Uterus (tissue), 2 donors: ENCODE data around the gene RNF113B.

Experiments used
- CTCF ChIP-seq, 4 experiments: fragments of 200-600 bp in 2 of 4; fragments of 450-650 bp in 2 of 4; sonication (generic) in 2 of 4; IDR thresholded peaks; one replicate each; pipeline ENCODE4 v1.5.1; 2016 to 2019; ENCODE audit warnings: antibody characterized with exemption in 4 of 4, mild to moderate bottlenecking in 2 of 4, moderate library complexity in 1 of 4
- POLR2A ChIP-seq, 2 donors: fragments of 450-650 bp; IDR thresholded peaks; one replicate each; pipeline ENCODE4 v1.6.1; 2016; ENCODE audit warnings: antibody characterized with exemption in 2 of 2, mild to moderate bottlenecking in 1 of 2, moderate library complexity in 1 of 2

DNA sequence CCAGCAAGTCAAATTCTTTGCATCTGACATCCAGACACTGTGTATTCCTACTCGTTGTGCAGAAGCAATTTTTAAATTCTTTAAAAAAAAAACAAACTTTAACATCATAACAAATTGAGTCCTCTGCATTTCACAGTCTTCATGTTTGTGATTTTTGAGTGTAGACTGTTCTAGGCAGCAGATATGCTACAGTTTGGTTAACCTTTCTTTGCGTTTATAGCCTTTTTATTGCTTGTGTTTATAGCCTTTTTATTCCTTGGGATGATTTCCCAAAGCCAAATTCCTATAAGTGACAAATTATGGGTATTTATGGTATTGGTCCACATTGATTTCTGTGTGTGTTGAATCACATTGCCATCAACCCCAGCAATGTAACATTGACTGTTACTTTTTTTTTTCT is 14.9 kb upstream of the RNF113B start:
- TF ChIP-seq CTCF (IDR thresholded peaks at IDR 0.05) (no peak), POLR2A (IDR thresholded peaks at IDR 0.05) (no peak)
